ENCODE results near the gene BMPR1B.

Gene BMPR1B

GRCh38 chr4:95204267-95204844 lies 446.6 kb downstream of the BMPR1B start:
- DNase-seq = no peak

- DNase-seq = no peak
Measured at GRCh38 chr4:95204873-95205272, 447.1 kb downstream of the BMPR1B start.

Data from NCI-H146 (cell line).